Measurements from ENCODE around the gene CHML. TPM values are rescaled to one million over a fixed set of nuclear protein-coding genes. Genes with fewer than 3 reads are reported as not detected.
"Not testable (repeated sequence)": the region's sequence is repeated elsewhere in the genome, so short reads cannot be mapped to it uniquely, and the experiment has no call there.

The CHML gene
- 22.4 and 26.7 TPM in 2 replicates for total RNA-seq (2014; rRNA removed; shearing (Covaris generic))

DNA sequence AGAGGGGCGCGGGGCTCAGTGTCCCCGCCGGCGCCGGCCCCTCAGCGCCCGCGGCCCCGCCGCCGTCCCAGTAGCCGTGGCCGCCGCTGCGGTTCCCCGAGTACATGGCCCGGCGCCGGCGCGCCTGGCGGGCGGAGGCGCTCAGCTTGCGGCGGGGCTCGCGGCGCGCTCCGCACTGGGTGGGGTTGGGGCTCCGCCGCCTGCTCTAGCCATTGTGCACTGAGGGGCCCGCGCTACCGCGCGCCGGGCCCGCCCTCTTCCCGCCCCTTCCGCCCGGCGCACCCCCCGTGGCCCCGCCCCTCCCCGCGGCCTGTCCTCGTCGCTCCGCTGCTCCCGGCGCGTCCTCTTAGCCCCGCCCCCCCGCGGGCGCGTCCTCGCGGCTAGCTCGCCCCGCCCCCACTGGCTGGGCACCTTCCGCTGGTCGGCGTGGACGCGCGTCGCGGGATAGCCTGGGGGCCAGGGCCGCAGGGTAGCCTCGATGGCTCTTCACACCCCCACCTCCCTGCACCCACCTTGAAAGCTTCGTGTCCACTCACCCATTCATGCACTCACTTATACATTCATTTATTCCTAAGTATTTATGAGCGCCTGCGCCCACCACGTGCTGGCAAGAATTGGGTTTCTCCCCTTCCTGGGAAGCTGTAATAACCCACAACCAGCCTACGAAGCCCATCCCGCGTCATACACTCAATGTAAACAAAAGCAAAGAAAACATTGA, at the start of gene CHML, which contains the start of gene OPN3:
CHML (minus strand) TSS at position 221 of the 718 bp plus-strand sequence. CDS start 4,603 bp downstream, outside the sequence.
OPN3 (minus strand) TSS at position 221 of the 718 bp plus-strand sequence; CDS start at position 106, 115 bp downstream.
- Histone ChIP-seq H3K27me3 (no peaks in the 10 kb centered on the region), H3K4me3 (peak within 1 kb of the TSS; percentile 97), H3K36me3 (peaks cover 1% of the 10 kb centered on the region; the same call in 1 of the 2 replicates), H3K4me1 (0 out of 2 replicates have a peak, but pooled peaks cover 5% of the 10 kb centered on the region), H3K9me3 (replicated peaks) (no peaks in the 10 kb centered on the region), H3K27ac (peak within 1 kb of the TSS; percentile 61; the same call in 1 of the 2 replicates)
- peak; percentile 89 for DNase-seq

DNA sequence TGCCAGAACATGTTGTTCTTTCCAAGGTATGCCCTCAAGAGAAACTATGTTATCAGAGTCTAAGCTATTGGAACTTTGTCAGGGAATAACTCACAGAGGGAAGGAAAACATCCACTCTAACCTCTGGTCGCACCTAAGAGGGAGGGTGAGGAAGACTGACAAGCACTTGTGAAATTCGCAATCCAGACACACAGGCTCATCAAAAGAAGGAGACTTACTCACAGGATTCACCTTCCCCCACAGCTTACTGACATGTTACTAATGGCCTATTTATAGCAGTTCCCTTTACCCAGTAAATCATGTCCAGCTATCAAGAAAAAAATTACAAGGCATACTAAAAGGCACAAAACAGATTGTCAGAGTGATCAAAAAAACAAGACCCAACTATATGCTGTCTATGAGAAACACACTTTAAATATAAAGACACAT, 48.8 kb upstream of the CHML start:
- H3K27me3 ChIP-seq, result no peaks in the 10 kb centered on the region
- H3K36me3 ChIP-seq, result no peaks in the 10 kb centered on the region
- H3K27ac ChIP-seq, result no peak overlapping the region
- no peaks in the 10 kb centered on the region for H3K9me3 ChIP-seq (replicated peaks)
- H3K4me3 ChIP-seq, result no peak overlapping the region
- DNase-seq, result no peak
- no peaks in the 10 kb centered on the region for H3K4me1 ChIP-seq

DNA sequence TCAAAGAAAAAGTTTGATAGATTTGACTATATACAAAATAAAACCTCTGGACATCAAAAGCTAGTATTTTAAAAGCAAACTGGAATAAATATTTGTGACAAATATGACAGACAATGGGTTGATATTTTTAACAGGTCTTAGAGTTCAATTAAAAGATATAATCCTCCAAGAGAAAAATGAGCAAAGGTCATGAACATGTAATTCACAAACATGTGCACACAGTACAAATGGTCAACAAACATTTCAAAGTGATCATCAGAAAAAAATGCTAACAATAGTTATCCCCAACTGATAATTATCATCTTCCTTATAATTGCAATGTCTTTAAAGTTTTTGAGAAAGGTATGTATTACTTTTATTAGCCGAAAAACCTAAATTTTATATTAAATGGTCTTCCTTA, 43.9 kb upstream of the CHML start:
- Histone ChIP-seq H3K36me3 (no peaks in the 10 kb centered on the region), H3K4me3 (no peak overlapping the region), H3K27ac (no peak overlapping the region), H3K4me1 (no peaks in the 10 kb centered on the region), H3K9me3 (replicated peaks) (no peaks in the 10 kb centered on the region), H3K27me3 (no peaks in the 10 kb centered on the region)
- no peak for DNase-seq

- H3K36me3 ChIP-seq, result no peaks in the 10 kb centered on the region
- no peaks in the 10 kb centered on the region for H3K9me3 ChIP-seq (replicated peaks)
- H3K27me3 ChIP-seq, result no peaks in the 10 kb centered on the region
These were observed 42.8 kb upstream of the CHML start for GRCh38 chr1:241682921-241683320.

GRCh38 chr1:241681861-241682448, 41.8 kb upstream of the CHML start:
- DNase-seq; H3K4me1 ChIP-seq; H3K27ac ChIP-seq; H3K36me3 ChIP-seq; H3K9me3 ChIP-seq (replicated peaks); H3K27me3 ChIP-seq; H3K4me3 ChIP-seq: not testable (repeated sequence)

More at GRCh38 chr1:241682921-241683320, 42.8 kb upstream of the CHML start:
- H3K4me1 ChIP-seq, result no peaks in the 10 kb centered on the region
- no peak overlapping the region for H3K27ac ChIP-seq
- no peak for DNase-seq
- no peak overlapping the region for H3K4me3 ChIP-seq

GRCh38 chr1:241679961-241680360, 39.8 kb upstream of the CHML start:
- H3K27me3 ChIP-seq, result no peaks in the 10 kb centered on the region
- no peaks in the 10 kb centered on the region for H3K4me1 ChIP-seq
- H3K4me3 ChIP-seq, result no peak overlapping the region
- no peak for DNase-seq
- no peak overlapping the region for H3K27ac ChIP-seq
- H3K9me3 ChIP-seq (replicated peaks), result no peaks in the 10 kb centered on the region
- no peaks in the 10 kb centered on the region for H3K36me3 ChIP-seq

GRCh38 chr1:241679404-241679803, 39.2 kb upstream of the CHML start:
- Histone ChIP-seq H3K9me3 (replicated peaks) (no peaks in the 10 kb centered on the region), H3K4me1 (no peaks in the 10 kb centered on the region), H3K4me3 (no peak overlapping the region), H3K27me3 (no peaks in the 10 kb centered on the region), H3K27ac (no peak overlapping the region), H3K36me3 (no peaks in the 10 kb centered on the region)
- DNase-seq, result no peak

- Histone ChIP-seq H3K36me3 (no peaks in the 10 kb centered on the region), H3K9me3 (replicated peaks) (no peaks in the 10 kb centered on the region), H3K27ac (no peak overlapping the region), H3K4me1 (no peaks in the 10 kb centered on the region), H3K4me3 (no peak overlapping the region), H3K27me3 (no peaks in the 10 kb centered on the region)
- DNase-seq, result no peak
These were observed 38.4 kb upstream of the CHML start for GRCh38 chr1:241678536-241678935.

DNA sequence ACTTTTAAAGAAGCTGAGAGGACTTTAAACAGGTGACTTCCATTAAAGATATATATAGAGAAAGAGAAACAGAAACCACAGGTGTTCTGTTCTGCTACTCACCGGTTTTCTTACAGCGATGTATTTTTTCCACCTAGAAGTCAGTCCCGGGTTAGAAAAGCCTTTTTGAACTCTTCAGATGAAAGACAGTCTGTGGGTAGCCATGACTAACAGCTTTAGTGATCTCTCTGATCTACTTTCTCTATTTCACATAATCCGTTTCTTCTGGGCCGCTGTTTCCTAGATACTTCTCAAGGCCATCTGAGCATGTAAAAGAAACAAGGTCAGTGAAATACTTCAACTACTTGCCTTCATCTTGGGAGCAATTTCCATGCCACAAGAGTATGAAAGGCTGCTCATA, 37.0 kb upstream of the CHML start:
- H3K4me3 ChIP-seq, result no peak overlapping the region
- no peak overlapping the region for H3K27ac ChIP-seq
- no peaks in the 10 kb centered on the region for H3K27me3 ChIP-seq
- no peak for DNase-seq
- H3K36me3 ChIP-seq, result no peaks in the 10 kb centered on the region
- H3K9me3 ChIP-seq (replicated peaks), result no peaks in the 10 kb centered on the region
- no peaks in the 10 kb centered on the region for H3K4me1 ChIP-seq

DNA sequence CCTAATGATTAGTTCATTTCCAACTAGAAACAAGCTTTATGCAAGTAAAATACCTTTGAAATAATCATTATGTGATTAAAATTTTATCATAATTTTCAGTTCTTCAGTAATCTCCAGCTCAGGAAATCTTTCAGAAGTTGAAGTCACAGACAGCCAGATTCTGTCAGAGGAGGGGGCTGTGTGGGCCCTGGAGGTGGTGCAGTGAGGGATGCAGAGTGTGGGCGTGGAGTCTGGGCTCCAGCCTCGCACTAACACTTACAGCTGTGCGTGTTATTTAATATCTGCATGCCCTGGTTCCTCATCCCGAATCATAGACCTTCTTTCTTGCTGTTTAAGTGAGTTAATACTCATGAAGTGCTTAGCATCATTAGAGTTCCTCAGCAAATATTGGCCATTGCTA, 35.8 kb upstream of the CHML start:
- DNase-seq, result no peak
- no peak overlapping the region for H3K4me3 ChIP-seq

DNA sequence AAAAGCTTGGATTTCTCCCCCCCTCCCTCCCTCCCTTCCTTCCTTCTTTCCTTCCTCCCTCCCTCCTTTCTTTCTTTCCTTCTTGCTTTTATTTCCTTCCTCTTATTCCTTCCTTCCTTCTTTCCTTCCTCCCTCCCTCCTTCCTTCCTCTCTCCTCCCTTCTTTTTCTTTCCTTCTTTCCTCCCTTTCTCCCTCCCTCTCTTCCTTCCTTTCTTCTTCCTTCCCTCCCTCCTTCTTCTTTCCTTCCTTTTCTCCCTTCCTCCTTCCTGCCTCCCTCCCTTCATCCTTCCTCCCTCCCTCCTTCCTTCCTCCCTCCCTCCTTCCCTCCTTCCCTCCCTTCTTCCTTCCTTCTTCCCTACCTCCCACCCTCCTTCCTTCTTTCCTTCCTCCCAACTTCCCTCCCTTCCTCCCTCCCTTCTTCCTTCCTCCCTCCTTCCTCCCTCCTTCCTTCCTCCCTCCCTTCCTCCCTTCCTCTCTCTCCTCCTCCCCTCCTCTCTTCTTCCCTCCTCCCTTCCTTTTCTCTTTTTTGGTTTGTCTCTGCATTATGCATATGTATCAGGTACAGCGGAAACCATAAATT, 34.7 kb upstream of the CHML start:
- no peaks in the 10 kb centered on the region for H3K36me3 ChIP-seq
- no peak for DNase-seq
- no peaks in the 10 kb centered on the region for H3K27me3 ChIP-seq
- H3K9me3 ChIP-seq (replicated peaks), result no peaks in the 10 kb centered on the region
- no peak overlapping the region for H3K4me3 ChIP-seq
- no peak overlapping the region for H3K27ac ChIP-seq
- H3K4me1 ChIP-seq, result no peaks in the 10 kb centered on the region

More for the DNA sequence above, 35.8 kb upstream of the CHML start:
- H3K36me3 ChIP-seq, result no peaks in the 10 kb centered on the region
- H3K4me1 ChIP-seq, result no peaks in the 10 kb centered on the region
- no peak overlapping the region for H3K27ac ChIP-seq
- no peaks in the 10 kb centered on the region for H3K9me3 ChIP-seq (replicated peaks)
- H3K27me3 ChIP-seq, result no peaks in the 10 kb centered on the region

GRCh38 chr1:241672301-241672700, 32.1 kb upstream of the CHML start:
- no peaks in the 10 kb centered on the region for H3K36me3 ChIP-seq

GRCh38 chr1:241666419-241666818, 26.2 kb upstream of the CHML start:
- Histone ChIP-seq H3K9me3 (replicated peaks) (no peaks in the 10 kb centered on the region), H3K4me3 (no peak overlapping the region), H3K4me1 (no peaks in the 10 kb centered on the region), H3K36me3 (no peaks in the 10 kb centered on the region), H3K27me3 (no peaks in the 10 kb centered on the region; the same call in 1 of the 2 replicates), H3K27ac (no peak overlapping the region)
- no peak for DNase-seq

More at GRCh38 chr1:241672301-241672700, 32.1 kb upstream of the CHML start:
- H3K27ac ChIP-seq, result no peak overlapping the region
- DNase-seq, result no peak
- H3K4me1 ChIP-seq, result no peaks in the 10 kb centered on the region
- no peaks in the 10 kb centered on the region for H3K9me3 ChIP-seq (replicated peaks)
- H3K4me3 ChIP-seq, result no peak overlapping the region
- H3K27me3 ChIP-seq, result no peaks in the 10 kb centered on the region

- no peak for DNase-seq
- H3K9me3 ChIP-seq (replicated peaks), result no peaks in the 10 kb centered on the region
- no peak overlapping the region for H3K4me3 ChIP-seq
- no peak overlapping the region for H3K27ac ChIP-seq
- no peaks in the 10 kb centered on the region; the same call in 1 of the 2 replicates for H3K27me3 ChIP-seq
- no peaks in the 10 kb centered on the region for H3K36me3 ChIP-seq
- no peaks in the 10 kb centered on the region for H3K4me1 ChIP-seq
These were observed 20.3 kb upstream of the CHML start for GRCh38 chr1:241660424-241660972.

- not testable (repeated sequence) for H3K27ac ChIP-seq
These were observed 18.8 kb upstream of the CHML start for GRCh38 chr1:241659016-241659415.

More at GRCh38 chr1:241659016-241659415, 18.8 kb upstream of the CHML start:
- H3K4me3 ChIP-seq; H3K9me3 ChIP-seq (replicated peaks); H3K4me1 ChIP-seq; H3K27me3 ChIP-seq; H3K36me3 ChIP-seq; DNase-seq: not testable (repeated sequence)

All from SJCRH30 (cell line).